CD4-positive, alpha-beta T cell treated with Interleukin-6 for 4 hours (primary cell): ENCODE data around the gene KRT5.
"Not testable (repeated sequence)": the region's sequence is repeated elsewhere in the genome, so short reads cannot be mapped to it uniquely, and the experiment has no call there.

Source experiments
- DNase-seq: peaks from one replicate; pipeline ENCODE4 v3.0.0-alpha.2; 2020; ENCODE audit warnings: mixed read lengths

The KRT5 gene

GRCh38 chr12:52518574-52519386 is 1.4 kb downstream of the KRT5 start:
- DNase-seq: no peak

- DNase-seq: no peak
Measured at GRCh38 chr12:52517888-52518287, 2.3 kb downstream of the KRT5 start.

DNA sequence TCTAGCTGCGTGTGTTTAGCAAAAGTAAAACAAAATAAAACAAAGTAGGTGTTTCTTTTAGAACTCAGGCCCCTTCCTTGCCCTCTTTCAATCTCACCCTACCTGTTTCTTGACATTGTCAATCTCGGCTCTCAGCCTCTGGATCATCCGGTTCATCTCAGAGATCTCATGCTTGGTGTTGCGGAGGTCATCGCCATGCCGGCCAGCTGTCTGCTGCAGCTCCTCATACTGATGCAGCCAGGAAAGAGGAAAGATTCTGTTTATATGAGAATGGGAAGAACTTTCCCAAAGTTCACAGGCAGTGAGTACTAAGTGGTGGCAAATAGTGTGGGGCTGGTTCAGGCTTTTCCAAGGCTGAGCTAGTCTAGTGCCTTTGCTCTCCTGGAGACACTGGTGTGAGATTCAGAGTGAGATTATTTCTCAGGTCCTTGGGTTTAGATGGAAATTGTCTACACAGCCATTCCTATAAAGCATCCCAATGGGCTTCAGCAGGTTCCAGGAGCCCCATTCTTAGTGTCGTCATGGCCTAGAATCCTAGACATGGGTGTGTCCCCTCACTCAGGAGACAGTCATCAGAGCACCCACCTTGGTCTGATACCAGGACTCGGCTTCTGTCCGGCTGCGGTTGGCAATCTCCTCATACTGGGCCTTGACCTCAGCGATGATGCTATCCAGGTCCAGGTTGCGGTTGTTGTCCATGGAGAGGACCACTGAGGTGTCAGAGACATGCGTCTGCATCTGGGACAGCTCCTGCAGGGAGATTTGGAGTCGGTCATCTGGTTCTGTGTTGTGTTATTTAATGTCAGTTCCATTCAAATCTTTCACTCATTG is 3.0 kb downstream of the KRT5 start:
- DNase-seq: no peak

DNA sequence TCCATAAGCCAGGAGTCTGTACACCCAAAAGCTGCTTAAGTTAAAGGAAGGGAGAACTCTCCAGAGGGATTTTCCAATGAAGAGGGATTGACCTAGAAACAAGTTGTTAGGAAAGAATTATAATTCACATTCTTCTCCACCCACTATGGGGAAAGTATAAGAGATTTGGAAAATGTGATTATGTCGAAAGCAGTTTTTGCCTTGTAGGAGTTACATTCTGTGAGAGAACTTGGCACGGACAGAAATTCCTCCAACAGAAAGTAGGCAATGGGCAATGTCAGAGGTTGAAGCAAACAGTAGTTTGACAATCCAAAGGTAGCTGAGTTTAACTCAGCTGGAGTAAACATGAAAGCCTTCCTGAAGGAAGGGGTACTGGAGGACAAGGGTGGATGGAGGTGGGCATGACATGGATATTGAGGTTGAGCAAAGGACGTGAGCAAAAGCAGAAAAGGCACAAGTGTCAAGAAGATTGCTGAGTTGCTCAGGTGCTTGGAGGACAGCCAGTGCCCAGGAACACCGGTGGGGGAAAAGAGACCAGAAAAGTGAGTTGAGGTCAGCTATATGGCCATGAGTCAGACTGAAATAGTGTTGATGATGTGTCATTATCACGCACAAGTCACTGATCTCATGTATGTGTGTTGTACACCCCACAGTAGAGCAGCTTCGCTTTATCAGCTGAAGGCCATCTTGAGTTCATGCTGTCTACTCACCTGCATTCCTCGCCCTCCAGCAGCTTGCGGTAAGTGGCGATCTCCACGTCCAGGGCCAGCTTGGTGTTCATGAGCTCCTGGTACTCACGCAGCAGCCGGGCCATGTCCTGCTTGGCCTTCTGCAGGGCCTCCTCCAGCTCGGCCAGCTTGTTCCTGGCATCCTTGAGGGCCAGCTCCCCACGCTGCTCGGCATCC is 4.0 kb downstream of the KRT5 start:
- DNase-seq: no peak

GRCh38 chr12:52515319-52515646 is 4.9 kb downstream of the KRT5 start:
- DNase-seq: no peak

DNA sequence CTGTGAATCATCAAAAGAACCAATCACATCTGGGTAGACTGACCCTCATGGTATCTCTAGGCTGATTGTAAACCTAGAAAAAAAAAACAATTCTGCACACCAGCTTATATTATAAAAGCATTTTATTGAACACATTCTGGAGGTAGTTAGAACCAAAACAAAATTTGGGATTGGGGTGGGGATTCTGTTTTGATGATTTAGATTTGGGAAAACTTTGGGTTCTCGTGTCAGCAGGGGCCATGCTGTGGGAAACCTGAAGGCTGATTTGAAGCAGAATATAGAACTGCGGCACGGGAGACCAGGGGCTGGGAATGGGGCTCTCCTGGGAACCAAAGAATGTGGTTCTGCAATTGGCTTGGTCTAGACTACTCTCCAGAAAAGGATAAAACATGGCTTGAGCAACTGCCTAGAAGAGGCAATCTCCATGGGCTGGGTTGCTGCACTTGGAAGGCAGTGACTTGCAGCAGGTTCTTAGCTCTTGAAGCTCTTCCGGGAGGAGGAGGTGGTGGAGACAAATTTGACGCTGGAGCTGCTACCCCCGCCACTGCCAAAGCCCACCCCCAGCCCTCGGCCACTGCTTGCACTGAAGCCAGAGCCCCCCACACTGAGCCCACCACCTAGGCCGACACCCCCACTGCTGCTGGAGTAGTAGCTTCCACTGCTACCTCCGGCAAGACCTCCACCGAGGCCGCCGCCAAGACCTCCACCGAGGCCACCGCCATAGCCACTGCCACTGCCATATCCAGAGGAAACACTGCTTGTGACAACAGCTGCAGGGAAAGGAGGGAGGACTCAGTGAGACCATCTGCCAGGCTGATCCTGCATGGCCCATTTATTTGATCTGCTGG is 5.5 kb downstream of the KRT5 start:
- no peak for DNase-seq

DNA sequence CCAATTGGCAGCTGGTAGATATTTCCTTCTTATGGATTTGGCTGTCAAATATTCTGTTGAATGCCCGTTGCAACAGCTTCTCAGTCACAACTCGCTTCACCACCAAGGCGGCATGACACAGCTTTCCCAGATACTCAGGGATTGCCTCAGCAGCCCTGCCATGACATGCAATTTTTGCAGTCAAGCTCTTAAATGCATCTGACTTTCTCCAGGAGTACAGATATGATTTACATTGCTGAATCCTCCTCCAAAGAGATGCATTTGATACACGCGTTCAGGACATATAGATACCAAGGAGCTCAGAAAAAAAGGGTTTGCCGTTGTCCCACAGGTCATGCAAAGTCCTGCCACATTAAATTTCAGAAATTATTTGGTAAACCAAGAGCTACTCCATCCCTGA is 6.5 kb downstream of the KRT5 start:
- DNase-seq: no peak

- no peak for DNase-seq
Measured at GRCh38 chr12:52508211-52508610, 12.0 kb downstream of the KRT5 start.

DNA sequence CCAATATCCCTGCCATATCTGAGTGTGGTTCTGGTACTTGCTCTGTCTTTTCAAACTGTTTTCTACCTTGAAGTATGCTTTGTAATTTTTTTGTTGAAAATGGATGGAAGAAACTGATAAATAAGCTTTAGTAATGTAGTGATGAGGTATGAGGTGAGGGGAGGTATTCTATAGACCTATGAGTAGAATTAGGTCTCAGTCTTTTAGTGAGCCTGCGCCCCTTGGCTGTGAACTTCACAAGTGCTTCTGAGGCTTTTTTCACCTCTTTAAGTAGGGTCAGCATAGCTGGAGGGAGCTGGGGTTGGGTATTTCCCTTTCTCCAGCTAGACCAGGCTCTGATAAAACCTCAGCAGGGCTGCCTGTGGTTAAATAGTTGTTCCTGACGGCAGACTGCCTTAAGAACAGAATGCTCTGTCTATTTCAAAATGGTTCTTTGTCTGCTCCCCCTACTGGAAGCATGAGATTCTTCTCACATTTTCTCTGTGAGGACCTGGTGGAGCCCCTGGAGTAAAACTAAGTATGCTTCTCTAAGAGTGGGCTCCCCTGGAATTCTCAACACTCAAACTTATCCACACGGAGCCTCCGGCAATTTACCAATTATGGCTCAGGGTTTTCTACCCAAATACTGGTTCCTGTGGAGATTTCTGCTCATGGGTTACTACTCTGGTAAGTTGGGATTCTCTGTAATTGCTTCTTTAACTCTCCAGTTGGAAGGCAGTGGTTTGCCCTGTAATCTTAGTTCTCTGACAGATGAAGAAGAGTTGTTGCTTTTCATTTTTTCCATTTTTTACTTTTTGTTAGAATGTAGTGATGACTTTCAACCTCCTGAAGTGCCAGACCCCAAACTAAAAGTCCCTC is 13.1 kb downstream of the KRT5 start:
- no peak for DNase-seq

- no peak for DNase-seq
Measured at GRCh38 chr12:52502877-52503276, 17.3 kb downstream of the KRT5 start.

GRCh38 chr12:52501490-52501889 is 18.7 kb downstream of the KRT5 start:
- no peak for DNase-seq

- not testable (repeated sequence) for DNase-seq
Measured at GRCh38 chr12:52500574-52500973, 19.6 kb downstream of the KRT5 start.

GRCh38 chr12:52499806-52500560 is 20.2 kb downstream of the KRT5 start:
- no peak for DNase-seq

- no peak for DNase-seq
Measured at GRCh38 chr12:52498946-52499345, 21.2 kb downstream of the KRT5 start.

DNA sequence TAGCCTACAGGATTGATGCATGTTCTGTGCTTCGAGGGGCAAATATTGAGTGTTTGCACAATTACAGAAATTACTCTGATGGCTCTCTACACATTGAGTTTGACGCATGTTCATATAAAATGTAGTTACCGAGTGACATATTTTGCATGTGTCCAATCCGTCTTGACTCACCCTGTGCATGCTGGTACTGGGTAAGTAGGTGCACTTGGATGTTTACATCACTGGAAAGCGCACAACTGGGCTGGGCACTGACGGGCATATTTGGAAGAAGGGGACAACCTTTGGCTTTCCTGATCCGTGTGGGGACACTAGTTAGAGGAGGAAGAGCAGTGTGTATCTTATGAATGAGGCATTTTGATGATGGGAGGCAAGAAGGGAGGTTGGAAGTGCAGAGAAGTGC is 22.2 kb downstream of the KRT5 start:
- DNase-seq: no peak

GRCh38 chr12:52496590-52497071 is 23.6 kb downstream of the KRT5 start:
- DNase-seq: no peak

GRCh38 chr12:52496054-52496453 is 24.1 kb downstream of the KRT5 start:
- DNase-seq: no peak

- no peak for DNase-seq
Measured at GRCh38 chr12:52495389-52495788, 24.8 kb downstream of the KRT5 start.

GRCh38 chr12:52494518-52494917 is 25.7 kb downstream of the KRT5 start:
- DNase-seq: no peak

GRCh38 chr12:52494100-52494499 is 26.1 kb downstream of the KRT5 start:
- no peak for DNase-seq
